Neural progenitor cell (in vitro differentiated cells): ENCODE results near the gene RBM39. TPM values are rescaled to one million over a fixed set of nuclear protein-coding genes. Genes with fewer than 3 reads are reported as not detected.

ENCODE experiments used
- DNase-seq: peaks from one replicate; pipeline ENCODE4 v3.0.0-alpha.2; 2016; ENCODE audit warnings: low spot score
- H2AFZ ChIP-seq: fragments of 200-600 bp; sonication (generic); replicated peaks from 2 replicates; pipeline ENCODE4 v1.6.1; 2016; ENCODE audit warnings: antibody characterized with exemption
- H3F3A ChIP-seq: fragments of 200-600 bp; sonication (generic); 2 replicates; pipeline ENCODE4 v1.6.1; 2016; ENCODE audit warnings: antibody characterized with exemption, low read depth
- H3K27ac ChIP-seq: fragments of 200-600 bp; sonication (generic); 2 replicates; pipeline ENCODE4 v1.5.1; 2016; ENCODE audit warnings: mild to moderate bottlenecking
- H3K27me3 ChIP-seq: fragments of 200-600 bp; sonication (generic); 2 replicates; pipeline ENCODE4 v1.6.1; 2016; ENCODE audit warnings: mild to moderate bottlenecking, moderate library complexity
- H3K36me3 ChIP-seq: fragments of 200-600 bp; sonication (generic); 2 replicates; pipeline ENCODE4 v1.5.1; 2016
- H3K4me1 ChIP-seq: fragments of 200-600 bp; sonication (generic); 2 replicates; pipeline ENCODE4 v1.6.1; 2016; ENCODE audit warnings: mixed run types
- H3K4me2 ChIP-seq: fragments of 200-600 bp; sonication (generic); 2 replicates; pipeline ENCODE4 v1.6.1; 2016
- H3K4me3 ChIP-seq: fragments of 200-600 bp; sonication (generic); 2 replicates; pipeline ENCODE4 v1.5.1; 2016
- H3K79me2 ChIP-seq: fragments of 200-600 bp; sonication (generic); 2 replicates; pipeline ENCODE4 v1.6.1; 2016; ENCODE audit warnings: low read depth
- H3K9ac ChIP-seq: fragments of 200-600 bp; sonication (generic); 2 replicates; pipeline ENCODE4 v1.6.1; 2016
- H3K9me3 ChIP-seq: fragments of 200-600 bp; sonication (generic); 2 replicates; pipeline ENCODE4 v1.5.1; 2016; ENCODE audit warnings: low read depth
- H4K20me1 ChIP-seq: fragments of 200-600 bp; sonication (generic); 2 replicates; pipeline ENCODE4 v1.6.1; 2016; ENCODE audit warnings: low read depth
- H3K27ac Mint-ChIP-seq: 3 replicates; pipeline ENCODE4 v1.8.0; 2021; ENCODE audit warnings: mixed read lengths
- H3K27me3 Mint-ChIP-seq: 2 replicates; pipeline ENCODE4 v1.8.0; 2022; ENCODE audit warnings: low read depth, mild to moderate bottlenecking, inconsistent platforms, moderate library complexity, mixed read lengths; ENCODE audit not compliant: insufficient read depth
- H3K36me3 Mint-ChIP-seq: 3 replicates; pipeline ENCODE4 v1.8.0; 2021; ENCODE audit warnings: mixed read lengths
- H3K4me1 Mint-ChIP-seq: 3 replicates; pipeline ENCODE4 v1.8.0; 2021; ENCODE audit warnings: mixed read lengths
- H3K4me3 Mint-ChIP-seq: 3 replicates; pipeline ENCODE4 v1.8.0; 2021; ENCODE audit warnings: mild to moderate bottlenecking, moderate library complexity, mixed read lengths
- H3K9me3 Mint-ChIP-seq: 3 replicates; pipeline ENCODE4 v1.8.0; 2020; ENCODE audit warnings: mixed read lengths
- EZH2 ChIP-seq: fragments of 200-600 bp; sonication (generic); IDR thresholded peaks from 2 replicates; pipeline ENCODE4 v1.6.1; 2017; ENCODE audit warnings: antibody characterized with exemption, mild to moderate bottlenecking, moderate library complexity
- EZH2phosphoT487 ChIP-seq: fragments of 200-600 bp; sonication (generic); IDR thresholded peaks from 2 replicates; pipeline ENCODE4 v1.6.1; 2017; ENCODE audit warnings: antibody characterized with exemption
- total RNA-seq: library from RNA; depleted of rRNA; stranded (reverse); fragments of >200 nt; gene quantifications from 2 replicates; pipeline ENCODE4 v1.2.3, GENCODE V29; 2015; ENCODE audit warnings: low replicate concordance
- TF ChIP-seq, protein P1 (sequence below): fragments of 200-600 bp; sonication (generic); IDR thresholded peaks from 2 replicates; pipeline ENCODE4 v1.5.1; 2017; ENCODE audit warnings: antibody characterized with exemption, mild to moderate bottlenecking

The RBM39 gene
- total RNA-seq, 1 donor from 2014 or later: 555 TPM

- peak within 1 kb of the TSS; percentile 84 for H3K27ac ChIP-seq
- no peaks in the 10 kb centered on the region for H3K9me3 ChIP-seq
- DNase-seq: peak; percentile 97
- peak within 1 kb of the TSS; percentile 84 for H2AFZ ChIP-seq
- no peaks in the 10 kb centered on the region for H3K36me3 ChIP-seq
- Mint-ChIP-seq H3K4me3 (peak within 1 kb of the TSS; percentile 97), H3K27ac (peak within 1 kb of the TSS; percentile 100), H3K4me1 (peaks cover 25% of the 10 kb centered on the region), H3K9me3 (peaks cover 8% of the 10 kb centered on the region), H3K36me3 (peaks cover 25% of the 10 kb centered on the region), H3K27me3 (peaks cover 5% of the 10 kb centered on the region)
- H3K9ac ChIP-seq: peak within 1 kb of the TSS; percentile 97
- peak within 1 kb of the TSS; percentile 77 for H3K4me3 ChIP-seq
- peaks cover 10% of the 10 kb centered on the region for H3F3A ChIP-seq
- peaks cover 47% of the 10 kb centered on the region for H4K20me1 ChIP-seq
- peaks cover 51% of the 10 kb centered on the region for H3K79me2 ChIP-seq
- peaks cover 26% of the 10 kb centered on the region for H3K4me1 ChIP-seq
- H3K4me2 ChIP-seq: peak within 1 kb of the TSS; percentile 98
- TF ChIP-seq EZH2 (no peak), EZH2phosphoT487 (no peak)
- TF ChIP-seq, protein P1, sequence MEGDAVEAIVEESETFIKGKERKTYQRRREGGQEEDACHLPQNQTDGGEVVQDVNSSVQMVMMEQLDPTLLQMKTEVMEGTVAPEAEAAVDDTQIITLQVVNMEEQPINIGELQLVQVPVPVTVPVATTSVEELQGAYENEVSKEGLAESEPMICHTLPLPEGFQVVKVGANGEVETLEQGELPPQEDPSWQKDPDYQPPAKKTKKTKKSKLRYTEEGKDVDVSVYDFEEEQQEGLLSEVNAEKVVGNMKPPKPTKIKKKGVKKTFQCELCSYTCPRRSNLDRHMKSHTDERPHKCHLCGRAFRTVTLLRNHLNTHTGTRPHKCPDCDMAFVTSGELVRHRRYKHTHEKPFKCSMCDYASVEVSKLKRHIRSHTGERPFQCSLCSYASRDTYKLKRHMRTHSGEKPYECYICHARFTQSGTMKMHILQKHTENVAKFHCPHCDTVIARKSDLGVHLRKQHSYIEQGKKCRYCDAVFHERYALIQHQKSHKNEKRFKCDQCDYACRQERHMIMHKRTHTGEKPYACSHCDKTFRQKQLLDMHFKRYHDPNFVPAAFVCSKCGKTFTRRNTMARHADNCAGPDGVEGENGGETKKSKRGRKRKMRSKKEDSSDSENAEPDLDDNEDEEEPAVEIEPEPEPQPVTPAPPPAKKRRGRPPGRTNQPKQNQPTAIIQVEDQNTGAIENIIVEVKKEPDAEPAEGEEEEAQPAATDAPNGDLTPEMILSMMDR: no peak
- H3K27me3 ChIP-seq: no peaks in the 10 kb centered on the region
These were observed 77.4 kb downstream of the RBM39 start, which contains the start of the genes CPNE1 and RBM12 for GRCh38 chr20:35664466-35665206. CPNE1 (minus strand) TSS chr20:35664900; CDS start chr20:35632923, 31,977 bp downstream. RBM12 (minus strand) TSS chr20:35664900; CDS start chr20:35655322, 9,578 bp downstream.

DNA sequence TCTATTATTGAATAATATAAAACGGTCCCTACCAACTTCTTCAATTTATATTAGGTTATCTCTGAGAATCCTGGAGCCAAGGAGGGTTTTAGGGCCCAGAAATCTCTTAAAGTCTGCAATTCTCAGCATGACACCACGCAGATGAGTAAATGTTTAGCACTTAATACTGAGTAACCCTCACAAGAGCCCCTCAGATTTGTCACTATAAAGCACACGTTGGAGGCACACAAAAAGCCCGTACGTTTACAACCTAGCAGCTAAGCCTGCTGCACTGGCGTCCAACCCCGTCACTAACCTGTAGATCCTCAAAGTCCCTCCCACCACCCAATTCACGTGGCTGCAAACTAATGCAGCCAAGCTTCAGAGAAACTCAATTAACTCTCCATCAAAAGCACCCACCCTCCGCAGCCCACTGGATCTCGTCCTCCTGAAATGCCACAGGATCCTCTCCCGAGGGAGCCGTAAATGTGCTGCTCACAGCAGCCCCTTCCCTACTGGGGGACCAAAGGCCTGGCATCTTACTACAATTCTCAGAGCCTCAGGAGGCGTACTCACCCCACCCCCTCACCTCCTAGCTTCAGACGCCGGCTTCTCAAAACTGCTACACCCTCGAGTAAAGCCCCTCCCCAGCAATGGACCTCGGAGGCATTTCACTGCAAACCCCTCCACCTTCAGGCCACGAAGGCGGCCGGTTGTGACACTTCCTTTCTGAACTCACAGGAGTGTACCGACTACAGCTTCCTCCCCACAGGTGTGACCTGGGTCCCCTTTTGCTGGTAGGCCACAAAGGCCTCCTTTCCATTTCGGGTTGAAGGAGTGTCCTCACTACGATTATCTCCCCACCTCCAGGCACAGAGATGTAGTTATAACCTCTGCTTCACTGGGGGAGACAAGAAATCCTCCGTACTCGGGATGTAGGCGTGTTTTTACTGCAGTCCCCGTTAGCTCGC is 78.3 kb downstream of the RBM39 start:
- TF ChIP-seq EZH2: no peak
- TF ChIP-seq, protein P1: no peak
- no peak for TF ChIP-seq EZH2phosphoT487
- Histone ChIP-seq H3K27ac (peak overlapping the region; percentile 84), H3K4me1 (peaks cover 26% of the 10 kb centered on the region), H3K27me3 (no peaks in the 10 kb centered on the region), H4K20me1 (peaks cover 55% of the 10 kb centered on the region), H3K79me2 (peaks cover 59% of the 10 kb centered on the region), H2AFZ (peak overlapping the region; percentile 59), H3F3A (peaks cover 10% of the 10 kb centered on the region), H3K9ac (peak overlapping the region; percentile 97), H3K4me3 (peak overlapping the region; percentile 77), H3K36me3 (no peaks in the 10 kb centered on the region), H3K9me3 (no peaks in the 10 kb centered on the region), H3K4me2 (peak overlapping the region; percentile 98)
- peaks cover 14% of the 10 kb centered on the region for H3K9me3 Mint-ChIP-seq
- H3K4me1 Mint-ChIP-seq: peaks cover 25% of the 10 kb centered on the region
- H3K27me3 Mint-ChIP-seq: peaks cover 5% of the 10 kb centered on the region
- H3K36me3 Mint-ChIP-seq: peaks cover 25% of the 10 kb centered on the region
- peak overlapping the region; percentile 97 for H3K4me3 Mint-ChIP-seq
- peak overlapping the region; percentile 100 for H3K27ac Mint-ChIP-seq
- peak; percentile 79 for DNase-seq

- Histone ChIP-seq H2AFZ (no peak overlapping the region), H3F3A (peaks cover 10% of the 10 kb centered on the region), H3K4me1 (peaks cover 26% of the 10 kb centered on the region), H3K27ac (no peak overlapping the region), H4K20me1 (peaks cover 68% of the 10 kb centered on the region), H3K9ac (peak overlapping the region; percentile 97), H3K36me3 (no peaks in the 10 kb centered on the region), H3K27me3 (no peaks in the 10 kb centered on the region), H3K79me2 (peaks cover 72% of the 10 kb centered on the region), H3K4me2 (peak overlapping the region; percentile 98), H3K9me3 (no peaks in the 10 kb centered on the region), H3K4me3 (peak overlapping the region; percentile 77)
- DNase-seq: no peak
- Mint-ChIP-seq H3K36me3 (peaks cover 26% of the 10 kb centered on the region), H3K27ac (no peak overlapping the region), H3K4me3 (peak overlapping the region; percentile 97), H3K4me1 (peaks cover 25% of the 10 kb centered on the region), H3K9me3 (peaks cover 17% of the 10 kb centered on the region), H3K27me3 (peaks cover 5% of the 10 kb centered on the region)
- TF ChIP-seq EZH2phosphoT487 (no peak), EZH2 (no peak)
- TF ChIP-seq, protein P1: no peak
These were observed 79.5 kb downstream of the RBM39 start for GRCh38 chr20:35662551-35662950.
